OCI-LY1 (cell line): Measurements from ENCODE around the gene MYADML2.

ENCODE experiments used
- H2AFZ ChIP-seq: fragments of 200-600 bp; sonication (generic), shearing (Covaris generic); 2 replicates; pipeline ENCODE4 v1.6.0; 2014; ENCODE audit warnings: antibody characterized with exemption, mild to moderate bottlenecking, low read length
- H3F3A ChIP-seq: fragments of 200-600 bp; sonication (generic), shearing (Covaris generic); 2 replicates; pipeline ENCODE4 v1.6.0; 2014; ENCODE audit warnings: mild to moderate bottlenecking, antibody characterized with exemption, low read length, moderate library complexity; ENCODE audit not compliant: insufficient read depth
- H3K27ac ChIP-seq: fragments of 200-600 bp; sonication (generic); 2 replicates; pipeline ENCODE4 v1.5.1; 2014; ENCODE audit warnings: low read length, mixed run types, mild to moderate bottlenecking, low read depth; ENCODE audit not compliant: poor library complexity, severe bottlenecking
- H3K27me3 ChIP-seq: fragments of 200-600 bp; sonication (generic); 2 replicates; pipeline ENCODE4 v1.6.0; 2014; ENCODE audit warnings: antibody characterized with exemption, mild to moderate bottlenecking, low read length, moderate library complexity; ENCODE audit not compliant: insufficient read depth
- H3K36me3 ChIP-seq: fragments of 200-600 bp; sonication (generic); 2 replicates; pipeline ENCODE4 v1.6.1; 2014; ENCODE audit warnings: mild to moderate bottlenecking, antibody characterized with exemption, low read length, moderate library complexity, mixed read lengths; ENCODE audit not compliant: insufficient read depth
- H3K4me1 ChIP-seq: fragments of 200-600 bp; sonication (generic); 2 replicates; pipeline ENCODE4 v1.5.1; 2014; ENCODE audit warnings: mild to moderate bottlenecking, low read length, moderate library complexity; ENCODE audit not compliant: insufficient read depth, severe bottlenecking
- H3K4me2 ChIP-seq: fragments of 200-600 bp; sonication (generic), shearing (Covaris generic); 2 replicates; pipeline ENCODE4 v1.6.1; 2014; ENCODE audit warnings: low read length
- H3K4me3 ChIP-seq: fragments of 200-600 bp; sonication (generic); 2 replicates; pipeline ENCODE4 v1.5.1; 2014; ENCODE audit warnings: low read length, low read depth, mild to moderate bottlenecking, mixed read lengths; ENCODE audit not compliant: poor library complexity, severe bottlenecking
- H3K79me2 ChIP-seq: fragments of 200-600 bp; shearing (Covaris generic); 2 replicates; pipeline ENCODE4 v1.6.1; 2016; ENCODE audit warnings: mixed run types, low read length, mixed read lengths; ENCODE audit not compliant: insufficient read depth
- H3K9ac ChIP-seq: fragments of 200-600 bp; sonication (generic), shearing (Covaris generic); 2 replicates; pipeline ENCODE4 v1.6.1; 2014; ENCODE audit warnings: mild to moderate bottlenecking, low read length, mixed read lengths
- H3K9me2 ChIP-seq: fragments of 200-600 bp; sonication (generic), shearing (Covaris generic); 2 replicates; pipeline ENCODE4 v1.6.1; 2014; ENCODE audit warnings: low read depth, mild to moderate bottlenecking, low read length, mixed read lengths
- H3K9me3 ChIP-seq: fragments of 200-600 bp; shearing (Covaris generic); 2 replicates; pipeline ENCODE4 v1.6.1; 2014; ENCODE audit warnings: low read length, mixed read lengths
- H4K20me1 ChIP-seq: fragments of 200-600 bp; sonication (generic), shearing (Covaris generic); 2 replicates; pipeline ENCODE4 v1.6.0; 2016; ENCODE audit warnings: mild to moderate bottlenecking, low read length; ENCODE audit not compliant: insufficient read depth
- EZH2 ChIP-seq: fragments of 200-600 bp; sonication (generic), shearing (Covaris generic); IDR thresholded peaks from 2 replicates; pipeline ENCODE4 v1.8.0; 2017; ENCODE audit warnings: borderline replicate concordance, mixed run types, mild to moderate bottlenecking, antibody characterized with exemption, low read length, moderate library complexity, mixed read lengths
- TF ChIP-seq, protein P1 (sequence below): fragments of 200-600 bp; sonication (generic), shearing (Covaris generic); IDR thresholded peaks from 2 replicates; pipeline ENCODE4 v1.5.1; 2017; ENCODE audit warnings: mild to moderate bottlenecking, antibody characterized with exemption, low read length, moderate library complexity, mixed read lengths

Gene MYADML2

DNA sequence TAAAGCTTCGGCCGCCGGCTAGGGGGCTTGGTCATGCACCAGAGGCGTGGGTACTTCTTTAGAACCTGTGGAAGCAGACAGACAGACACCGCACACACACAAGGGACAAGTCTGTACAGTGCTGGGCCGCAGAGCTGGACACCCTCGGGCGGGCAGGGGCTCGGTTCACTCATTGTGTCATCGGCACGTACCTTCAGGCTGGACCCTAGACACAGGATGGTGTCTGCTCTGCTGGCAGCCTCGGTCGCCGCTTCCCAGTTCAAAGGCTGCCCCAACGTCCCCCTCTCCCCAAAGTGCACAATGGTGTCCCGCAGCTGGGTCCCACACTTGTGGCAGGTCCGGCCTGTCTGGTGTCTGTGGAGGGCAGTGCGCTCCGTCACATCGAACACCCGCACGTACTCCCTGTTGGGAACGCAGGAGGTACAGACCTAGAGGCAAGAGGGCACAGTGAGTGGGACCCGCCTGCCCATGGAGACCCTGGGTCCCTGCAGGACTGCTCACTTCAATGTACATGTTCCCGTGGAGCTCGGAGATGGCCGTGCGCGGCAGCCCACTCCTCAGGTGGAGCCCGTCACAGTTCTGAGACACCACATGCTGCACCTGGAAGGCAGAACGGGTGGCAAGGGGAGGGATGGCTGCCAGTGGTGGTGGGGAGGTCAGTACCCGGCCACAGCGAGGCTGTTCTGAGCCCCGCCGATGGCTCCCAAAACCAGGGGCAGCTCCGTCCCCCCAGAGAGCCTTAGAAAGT is 32.8 kb downstream of the MYADML2 start:
- Histone ChIP-seq H3K4me1 (peaks cover 40% of the 10 kb centered on the region), H3K9me2 (no peaks in the 10 kb centered on the region), H3K9me3 (no peaks in the 10 kb centered on the region), H3K36me3 (peaks cover 46% of the 10 kb centered on the region), H3K4me3 (no peak overlapping the region), H3F3A (no peaks in the 10 kb centered on the region), H3K79me2 (no peaks in the 10 kb centered on the region), H3K9ac (no peak overlapping the region), H3K4me2 (no peak overlapping the region), H3K27me3 (no peaks in the 10 kb centered on the region), H2AFZ (no peak overlapping the region), H3K27ac (no peak overlapping the region), H4K20me1 (no peaks in the 10 kb centered on the region)
- TF ChIP-seq, protein P1, sequence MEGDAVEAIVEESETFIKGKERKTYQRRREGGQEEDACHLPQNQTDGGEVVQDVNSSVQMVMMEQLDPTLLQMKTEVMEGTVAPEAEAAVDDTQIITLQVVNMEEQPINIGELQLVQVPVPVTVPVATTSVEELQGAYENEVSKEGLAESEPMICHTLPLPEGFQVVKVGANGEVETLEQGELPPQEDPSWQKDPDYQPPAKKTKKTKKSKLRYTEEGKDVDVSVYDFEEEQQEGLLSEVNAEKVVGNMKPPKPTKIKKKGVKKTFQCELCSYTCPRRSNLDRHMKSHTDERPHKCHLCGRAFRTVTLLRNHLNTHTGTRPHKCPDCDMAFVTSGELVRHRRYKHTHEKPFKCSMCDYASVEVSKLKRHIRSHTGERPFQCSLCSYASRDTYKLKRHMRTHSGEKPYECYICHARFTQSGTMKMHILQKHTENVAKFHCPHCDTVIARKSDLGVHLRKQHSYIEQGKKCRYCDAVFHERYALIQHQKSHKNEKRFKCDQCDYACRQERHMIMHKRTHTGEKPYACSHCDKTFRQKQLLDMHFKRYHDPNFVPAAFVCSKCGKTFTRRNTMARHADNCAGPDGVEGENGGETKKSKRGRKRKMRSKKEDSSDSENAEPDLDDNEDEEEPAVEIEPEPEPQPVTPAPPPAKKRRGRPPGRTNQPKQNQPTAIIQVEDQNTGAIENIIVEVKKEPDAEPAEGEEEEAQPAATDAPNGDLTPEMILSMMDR, result no peak
- TF ChIP-seq EZH2, result no peak

DNA sequence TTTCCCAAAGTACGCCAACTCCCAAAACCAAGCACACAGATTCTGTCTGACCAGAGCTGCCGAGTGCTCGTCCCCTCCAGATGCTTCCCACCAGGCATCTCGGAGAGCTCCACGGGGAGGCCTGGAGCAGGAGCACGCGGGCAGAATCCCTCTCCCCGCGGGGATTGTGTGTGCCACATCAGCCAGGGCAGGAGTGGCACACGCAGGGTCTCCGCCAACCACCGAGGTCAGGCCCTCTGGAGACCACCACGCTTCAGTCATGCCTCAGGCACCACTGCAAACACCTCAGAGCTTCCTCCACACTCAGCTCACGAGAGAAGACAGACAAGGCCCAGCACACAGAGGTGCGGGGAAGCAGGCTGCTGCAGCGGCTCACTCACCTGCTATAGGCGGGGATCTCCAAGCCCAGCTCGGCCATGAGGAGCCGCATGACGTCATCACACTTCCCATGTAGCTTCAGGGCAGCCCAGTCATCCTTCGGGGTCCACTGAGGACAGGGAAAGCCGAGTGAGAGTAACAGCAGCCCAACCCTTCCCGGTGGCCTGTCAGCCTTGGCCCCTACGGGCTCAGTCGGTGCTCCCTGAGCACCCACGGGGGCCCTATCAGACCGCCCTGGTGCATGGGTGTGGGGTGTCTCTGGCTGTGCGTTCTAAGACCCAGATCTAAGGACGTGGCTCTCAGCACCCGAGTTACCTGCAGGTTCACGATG is 33.5 kb downstream of the MYADML2 start:
- Histone ChIP-seq H4K20me1 (no peaks in the 10 kb centered on the region), H3F3A (no peaks in the 10 kb centered on the region), H3K27me3 (no peaks in the 10 kb centered on the region), H2AFZ (no peak overlapping the region), H3K79me2 (no peaks in the 10 kb centered on the region), H3K4me3 (no peak overlapping the region), H3K4me2 (no peak overlapping the region), H3K4me1 (peaks cover 36% of the 10 kb centered on the region), H3K9me3 (no peaks in the 10 kb centered on the region), H3K27ac (no peak overlapping the region), H3K9ac (no peak overlapping the region), H3K36me3 (peaks cover 49% of the 10 kb centered on the region), H3K9me2 (no peaks in the 10 kb centered on the region)
- TF ChIP-seq, protein P1, result no peak
- no peak for TF ChIP-seq EZH2

DNA sequence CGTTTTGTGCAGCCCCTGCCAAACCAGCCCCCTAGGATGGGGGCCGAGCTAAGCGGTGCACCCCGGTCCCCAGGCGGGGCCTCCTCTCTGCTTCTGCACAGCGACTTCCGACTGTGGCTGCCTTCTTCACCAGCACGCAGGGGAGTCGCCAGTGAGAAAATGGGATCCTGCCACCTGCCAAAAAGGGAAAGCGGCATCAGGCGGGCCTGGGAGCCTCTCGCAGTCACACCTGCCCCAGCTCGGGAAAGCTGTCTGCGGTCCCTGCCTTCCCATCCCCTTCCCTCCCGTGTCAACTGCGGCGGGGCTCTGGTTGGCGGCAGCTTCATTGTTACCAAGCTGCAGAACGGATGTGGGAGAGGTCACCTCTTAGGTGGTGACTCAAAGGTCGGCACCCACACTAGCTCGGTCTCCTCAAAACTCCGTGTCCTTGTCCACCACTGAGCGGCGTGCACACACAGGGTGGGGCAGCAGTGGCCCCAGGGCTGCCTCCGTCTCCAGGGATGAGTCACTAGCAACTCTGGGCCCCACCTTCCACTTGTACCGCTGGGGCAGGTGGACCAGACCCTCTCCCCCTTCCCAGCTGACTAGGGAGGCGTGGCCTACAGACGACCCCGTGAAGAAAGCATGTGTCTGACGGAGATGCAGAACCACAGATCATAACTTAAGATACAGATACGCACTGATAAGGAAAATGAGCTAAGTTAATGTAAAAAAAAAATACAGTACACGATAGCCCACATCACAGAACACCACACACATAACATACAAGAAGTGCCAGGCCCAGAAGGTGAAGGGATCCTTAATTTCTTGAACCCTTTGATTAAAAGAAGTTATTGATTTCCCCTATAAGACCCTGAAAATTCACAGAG is 34.4 kb downstream of the MYADML2 start:
- Histone ChIP-seq H3K4me3 (no peak overlapping the region), H3K36me3 (peaks cover 57% of the 10 kb centered on the region), H3K4me1 (peaks cover 31% of the 10 kb centered on the region), H3K9me2 (no peaks in the 10 kb centered on the region), H4K20me1 (no peaks in the 10 kb centered on the region), H3K4me2 (no peak overlapping the region), H3K27ac (no peak overlapping the region), H3F3A (no peaks in the 10 kb centered on the region), H3K27me3 (no peaks in the 10 kb centered on the region), H2AFZ (no peak overlapping the region), H3K9ac (no peak overlapping the region), H3K9me3 (no peaks in the 10 kb centered on the region), H3K79me2 (no peaks in the 10 kb centered on the region)
- TF ChIP-seq, protein P1, result no peak
- no peak for TF ChIP-seq EZH2
